GM20000 (cell line): ENCODE measurements around the gene B3GALT5.
"Not testable (repeated sequence)": the region's sequence is repeated elsewhere in the genome, so short reads cannot be mapped to it uniquely, and the experiment has no call there.

Source experiments
- DNase-seq: peaks from one replicate; pipeline ENCODE4 v3.0.0; 2012; ENCODE audit warnings: low spot score
- TF ChIP-seq, protein P1 (sequence below): IDR thresholded peaks from 2 replicates; pipeline ENCODE4 v1.5.1; 2012; ENCODE audit warnings: mild to moderate bottlenecking, control low read depth; ENCODE audit errors: extremely low read depth, missing control alignments

B3GALT5 gene

DNA sequence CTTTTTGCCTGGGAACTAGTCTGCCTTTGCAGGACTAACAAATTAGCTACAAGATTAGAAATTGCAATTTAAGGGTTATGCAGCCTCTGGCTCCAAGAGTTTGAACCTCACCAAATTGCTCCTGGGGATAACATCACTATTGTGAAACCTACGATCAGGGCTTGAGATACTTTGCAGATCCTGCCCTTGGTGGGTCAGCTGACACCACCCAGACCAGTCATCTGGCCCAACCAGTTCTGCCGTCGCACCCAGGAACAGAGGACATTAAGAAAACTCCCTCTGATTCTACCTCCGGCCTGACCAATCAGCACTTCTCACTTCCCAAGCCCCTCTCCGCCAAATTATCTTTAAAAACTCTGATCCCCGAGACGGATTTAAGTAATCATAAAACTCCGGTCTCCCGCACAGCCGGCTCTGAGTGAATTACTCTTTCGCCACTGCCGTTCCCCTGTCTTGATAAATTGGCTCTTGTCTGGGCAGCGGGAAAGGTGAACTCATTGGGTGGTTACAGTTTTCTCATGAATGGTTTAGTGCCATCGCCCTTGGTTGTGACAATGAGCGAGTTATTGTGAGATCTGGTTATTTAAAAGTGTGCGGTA is 32.9 kb upstream of the B3GALT5 start:
- TF ChIP-seq, protein P1, sequence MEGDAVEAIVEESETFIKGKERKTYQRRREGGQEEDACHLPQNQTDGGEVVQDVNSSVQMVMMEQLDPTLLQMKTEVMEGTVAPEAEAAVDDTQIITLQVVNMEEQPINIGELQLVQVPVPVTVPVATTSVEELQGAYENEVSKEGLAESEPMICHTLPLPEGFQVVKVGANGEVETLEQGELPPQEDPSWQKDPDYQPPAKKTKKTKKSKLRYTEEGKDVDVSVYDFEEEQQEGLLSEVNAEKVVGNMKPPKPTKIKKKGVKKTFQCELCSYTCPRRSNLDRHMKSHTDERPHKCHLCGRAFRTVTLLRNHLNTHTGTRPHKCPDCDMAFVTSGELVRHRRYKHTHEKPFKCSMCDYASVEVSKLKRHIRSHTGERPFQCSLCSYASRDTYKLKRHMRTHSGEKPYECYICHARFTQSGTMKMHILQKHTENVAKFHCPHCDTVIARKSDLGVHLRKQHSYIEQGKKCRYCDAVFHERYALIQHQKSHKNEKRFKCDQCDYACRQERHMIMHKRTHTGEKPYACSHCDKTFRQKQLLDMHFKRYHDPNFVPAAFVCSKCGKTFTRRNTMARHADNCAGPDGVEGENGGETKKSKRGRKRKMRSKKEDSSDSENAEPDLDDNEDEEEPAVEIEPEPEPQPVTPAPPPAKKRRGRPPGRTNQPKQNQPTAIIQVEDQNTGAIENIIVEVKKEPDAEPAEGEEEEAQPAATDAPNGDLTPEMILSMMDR = no peak
- DNase-seq = no peak

DNA sequence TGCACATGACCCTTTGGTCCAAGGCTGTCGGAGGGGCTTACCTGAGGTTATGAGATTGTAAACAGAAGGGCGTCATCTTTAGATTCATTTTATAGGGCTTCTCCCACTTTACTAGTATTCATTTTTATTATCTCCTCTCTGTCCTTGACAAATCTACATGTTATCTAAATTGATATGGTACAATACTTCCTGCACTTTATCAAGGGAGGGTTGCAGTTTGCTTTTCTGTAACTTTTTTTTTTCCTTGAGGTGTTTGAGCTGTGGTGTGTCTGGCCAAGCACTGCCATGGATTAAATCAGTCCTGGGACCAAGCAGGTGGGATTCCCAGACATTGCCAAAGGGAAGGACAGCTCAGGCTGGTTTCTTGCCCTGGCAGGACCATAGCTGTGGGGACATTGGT is 32.0 kb upstream of the B3GALT5 start:
- no peak for DNase-seq
- TF ChIP-seq, protein P1 = no peak

DNA sequence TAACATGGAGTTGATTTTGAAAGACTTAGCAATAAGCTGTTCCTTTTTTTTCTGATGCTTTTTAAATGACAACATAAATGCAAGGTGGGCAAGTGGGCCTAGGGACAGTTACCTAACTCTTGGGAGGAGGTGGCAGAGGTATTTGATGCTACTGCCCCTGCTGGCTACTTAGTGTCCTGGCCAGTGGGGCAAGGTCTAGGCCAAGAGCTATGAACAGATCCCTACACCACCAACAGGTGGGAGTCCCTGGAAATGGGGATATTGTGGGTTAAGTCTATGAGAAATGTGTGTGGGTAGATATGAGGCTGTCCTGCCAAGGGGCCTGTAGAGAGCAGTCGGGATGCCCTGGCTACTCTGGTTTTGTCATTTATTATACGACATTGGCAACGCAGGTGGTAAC is 31.3 kb upstream of the B3GALT5 start:
- DNase-seq = no peak
- TF ChIP-seq, protein P1 = no peak

DNA sequence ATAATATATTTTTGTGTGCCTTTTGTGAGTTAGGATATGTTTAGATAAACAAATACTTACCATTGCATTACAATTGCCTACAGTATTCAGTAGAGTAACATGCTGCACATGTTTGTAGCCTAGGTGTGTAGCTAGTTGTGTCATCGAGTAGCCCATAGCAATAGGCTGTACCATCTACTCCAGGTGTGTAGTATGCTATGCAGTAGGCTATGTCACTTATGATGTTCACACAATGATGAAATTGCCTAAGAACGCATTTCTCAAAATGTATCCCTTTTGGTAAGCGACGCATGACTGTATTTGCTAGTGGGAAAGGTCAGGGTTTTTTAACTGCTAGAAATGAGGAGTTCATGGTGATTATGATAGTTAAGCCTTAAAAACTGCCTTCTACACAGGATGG is 30.0 kb upstream of the B3GALT5 start:
- TF ChIP-seq, protein P1 = no peak

DNA sequence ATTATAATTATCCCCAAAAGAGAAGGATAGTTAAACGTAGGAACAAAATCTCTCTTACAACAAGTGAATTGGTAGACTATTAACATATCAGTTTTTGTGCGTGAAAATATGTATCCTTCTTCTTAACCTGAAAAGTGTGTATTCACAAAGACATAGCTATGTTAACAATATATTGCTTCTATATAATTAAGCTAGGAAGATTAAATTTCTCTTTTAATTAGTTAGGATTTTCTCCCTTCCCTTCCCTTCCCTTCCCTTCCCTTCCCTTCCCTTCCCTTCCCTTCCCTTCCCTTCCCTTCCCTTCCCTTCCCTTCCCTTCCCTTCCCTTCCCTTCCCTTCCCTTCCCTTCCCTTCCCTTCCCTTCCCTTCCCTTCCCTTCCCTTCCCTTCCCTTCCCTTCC is 29.2 kb upstream of the B3GALT5 start:
- DNase-seq = not testable (repeated sequence)

More for the DNA sequence above, 30.0 kb upstream of the B3GALT5 start:
- DNase-seq = no peak

DNA sequence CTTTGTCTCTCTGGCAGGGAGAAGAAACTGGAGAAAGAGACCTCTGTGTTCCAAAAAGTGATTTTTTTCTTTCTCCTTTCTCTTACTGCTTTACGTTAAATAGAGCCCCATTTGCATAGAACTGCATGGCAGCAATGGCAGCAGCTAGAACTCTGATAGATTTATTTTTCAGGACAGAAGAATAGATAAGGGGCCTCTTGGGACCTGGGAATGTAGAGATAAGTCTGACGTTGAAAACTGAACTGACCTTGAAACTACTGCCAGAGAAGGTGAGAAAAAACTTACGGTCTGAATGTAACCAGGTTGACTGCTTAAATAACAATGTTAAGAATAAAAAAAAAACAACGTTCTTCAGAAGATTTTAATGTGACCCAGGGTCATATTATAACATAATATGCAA is 25.4 kb upstream of the B3GALT5 start:
- TF ChIP-seq, protein P1 = no peak
- DNase-seq = no peak

DNA sequence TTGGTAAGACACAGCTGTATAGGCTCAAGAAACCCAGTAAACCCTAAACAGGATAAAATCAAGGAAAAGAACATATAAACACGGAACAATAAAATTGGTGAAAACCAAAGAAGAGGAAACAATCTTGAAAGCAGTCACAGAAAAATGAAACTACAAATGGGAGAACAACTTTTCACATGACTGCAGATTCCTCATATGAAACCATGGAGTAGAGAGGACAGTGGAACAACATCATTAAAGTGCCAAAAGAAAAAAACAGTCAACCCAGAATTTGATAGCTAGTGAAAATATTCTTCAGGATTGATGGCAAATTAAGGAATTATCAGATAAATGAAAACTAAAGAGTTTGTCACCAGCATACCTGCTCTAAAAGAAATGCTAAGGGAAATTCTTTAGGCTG is 23.9 kb upstream of the B3GALT5 start:
- DNase-seq = no peak
- TF ChIP-seq, protein P1 = no peak

DNA sequence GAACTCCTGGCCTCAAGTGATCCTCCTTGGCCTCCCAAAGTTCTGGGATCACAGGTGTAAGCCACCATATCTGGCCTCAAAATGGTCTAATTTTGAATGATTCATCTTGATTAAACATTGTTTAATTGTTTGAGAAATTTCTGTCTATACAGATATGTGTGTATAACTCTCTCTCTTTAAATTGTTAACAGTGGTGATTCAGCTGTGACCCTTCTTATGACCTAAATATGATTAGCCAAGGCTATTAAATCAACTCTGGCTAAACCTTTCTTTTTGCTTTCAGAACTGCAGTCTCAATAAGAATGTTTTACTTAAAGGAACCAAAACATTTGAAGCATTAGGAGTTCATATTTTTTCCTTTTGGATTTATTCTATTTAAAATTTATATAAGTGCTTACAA is 19.2 kb upstream of the B3GALT5 start:
- DNase-seq = no peak
- TF ChIP-seq, protein P1 = no peak
